ENCODE data around the gene CCNF. TPM values are rescaled to one million over a fixed set of nuclear protein-coding genes. Genes with fewer than 3 reads are reported as not detected.
"Not testable (repeated sequence)": the region's sequence is repeated elsewhere in the genome, so short reads cannot be mapped to it uniquely, and the experiment has no call there.

Gene CCNF
- total and polyA plus RNA-seq, 7 experiments from 2014 or later = 0.41 to 50.1 (median 3.4) TPM

- Mint-ChIP-seq H3K36me3 (peaks cover 0 to 1% (median 0%) of the 10 kb centered on the region in 5 donors), H3K27me3 (peaks cover 0 to 19% (median 6%) of the 10 kb centered on the region in 5 donors), H3K27ac (no peak overlapping the region), H3K9me3 (no peaks in the 10 kb centered on the region), H3K4me1 (peaks cover 13 to 41% (median 16%) of the 10 kb centered on the region in 7 donors), H3K4me3 (peak overlapping the region in 1 of 10 donors; percentile 7)
- H3K36me3 ChIP-seq (ENCODE audit: control insufficient read depth in 2 of 3, insufficient read depth in 3 of 3, low read length in 3 of 3) = no peaks in the 10 kb centered on the region
- H3K4me3 ChIP-seq (ENCODE audit: low read length) = no peak overlapping the region
- DNase-seq (no peak), ATAC-seq (no peak)
- peaks cover 4 to 5% of the 10 kb centered on the region in 2 donors for H3K27me3 ChIP-seq (ENCODE audit: control insufficient read depth in 2 of 2, insufficient read depth in 2 of 2, low read length in 2 of 2)
- CTCF ChIA-PET = no interaction called here
- H3K27ac ChIP-seq (ENCODE audit: low read depth, low read length) = no peak overlapping the region
- no peaks in the 10 kb centered on the region for H3K9me3 ChIP-seq (ENCODE audit: control insufficient read depth in 2 of 3, low read length in 3 of 3)
- POLR2A ChIA-PET = no interaction called here
- intact Hi-C loops (cut with micrococcal nuclease) = no loop called here
- H3K4me1 ChIP-seq (ENCODE audit: control insufficient read depth in 2 of 2, insufficient read depth in 2 of 2, low read length in 2 of 2) = peaks cover 7 to 12% of the 10 kb centered on the region in 2 donors
Observed at GRCh38 chr16:2477327-2477726, 48.1 kb downstream of the CCNF start.

DNA sequence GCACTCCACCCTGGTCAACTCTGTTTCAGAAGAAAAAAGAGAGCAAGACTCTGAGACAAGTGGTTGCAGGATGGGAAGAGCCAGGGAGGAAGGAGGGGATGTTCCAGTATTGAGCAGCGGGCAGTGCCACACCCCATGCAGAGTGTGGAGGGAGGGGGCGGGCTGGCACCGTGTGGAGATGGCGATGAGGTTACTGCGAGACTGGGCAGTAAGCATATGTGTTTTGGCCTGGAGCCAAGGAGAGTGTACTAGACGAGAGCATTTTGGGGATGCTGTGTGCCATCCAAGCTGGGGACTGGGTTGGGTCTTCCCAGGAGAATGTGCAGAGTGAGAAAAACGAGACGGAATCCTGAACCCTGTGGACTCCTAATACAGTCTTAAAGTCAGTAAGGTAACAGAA is 49.0 kb downstream of the CCNF start:
- ATAC-seq (no peak), DNase-seq (no peak)
- peaks cover 11 to 44% (median 16%) of the 10 kb centered on the region in 7 donors for H3K4me1 Mint-ChIP-seq
- no peaks in the 10 kb centered on the region for H3K9me3 Mint-ChIP-seq
- Histone ChIP-seq H3K27me3 (ENCODE audit: control insufficient read depth in 2 of 2, insufficient read depth in 2 of 2, low read length in 2 of 2) (no peaks in the 10 kb centered on the region), H3K4me3 (ENCODE audit: low read length) (no peak overlapping the region), H3K4me1 (ENCODE audit: control insufficient read depth in 2 of 2, insufficient read depth in 2 of 2, low read length in 2 of 2) (peaks cover 6 to 12% of the 10 kb centered on the region in 2 donors), H3K36me3 (ENCODE audit: control insufficient read depth in 2 of 3, insufficient read depth in 3 of 3, low read length in 3 of 3) (no peaks in the 10 kb centered on the region), H3K27ac (ENCODE audit: low read depth, low read length) (no peak overlapping the region), H3K9me3 (ENCODE audit: control insufficient read depth in 2 of 3, low read length in 3 of 3) (no peaks in the 10 kb centered on the region)
- intact Hi-C loops (cut with micrococcal nuclease) = no loop called here
- CTCF ChIA-PET = no interaction called here
- POLR2A ChIA-PET = interaction anchor here (0.6 kb wide), 1 partner anchor 10 kb away, joined by 3 read pairs; no protein-coding TSS in a partner anchor
- H3K27me3 Mint-ChIP-seq = peaks cover 0 to 13% (median under 1%) of the 10 kb centered on the region in 5 donors
- H3K36me3 Mint-ChIP-seq = no peaks in the 10 kb centered on the region
- H3K4me3 Mint-ChIP-seq = no peak overlapping the region
- H3K27ac Mint-ChIP-seq = no peak overlapping the region

DNA sequence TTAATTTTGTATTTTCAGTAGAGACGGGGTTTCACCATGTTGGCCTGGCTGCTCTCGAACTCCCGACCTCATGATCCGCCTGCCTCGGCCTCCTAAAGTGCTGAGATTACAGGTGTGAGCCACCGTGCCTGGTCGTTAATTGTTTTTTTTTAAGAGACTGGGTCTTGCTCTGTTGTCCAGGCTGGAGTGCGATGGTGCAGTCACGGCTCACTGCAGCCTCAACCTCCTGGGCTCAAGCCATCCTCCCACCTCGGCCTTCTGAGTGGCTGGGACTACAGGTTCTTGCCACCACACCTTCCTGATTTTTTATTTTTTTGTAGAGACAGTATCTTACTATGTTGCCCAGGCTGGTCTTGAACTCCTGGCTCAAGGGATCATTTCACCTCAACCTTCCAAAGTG is 50.7 kb downstream of the CCNF start:
- H3K27me3 ChIP-seq (ENCODE audit: control insufficient read depth in 2 of 2, insufficient read depth in 2 of 2, low read length in 2 of 2); H3K4me3 Mint-ChIP-seq; H3K36me3 Mint-ChIP-seq; H3K4me3 ChIP-seq (ENCODE audit: low read length); ATAC-seq; H3K9me3 ChIP-seq (ENCODE audit: control insufficient read depth in 2 of 3, low read length in 3 of 3); intact Hi-C loops (cut with micrococcal nuclease); H3K27ac ChIP-seq (ENCODE audit: low read depth, low read length); CTCF ChIA-PET; POLR2A ChIA-PET; DNase-seq; H3K9me3 Mint-ChIP-seq; H3K36me3 ChIP-seq (ENCODE audit: control insufficient read depth in 2 of 3, insufficient read depth in 3 of 3, low read length in 3 of 3); H3K27ac Mint-ChIP-seq: not testable (repeated sequence)
- Mint-ChIP-seq H3K27me3 (peaks cover 0 to 11% (median 0%) of the 10 kb centered on the region in 5 donors), H3K4me1 (peaks cover 9 to 45% (median 16%) of the 10 kb centered on the region in 7 donors)
- peaks cover 6 to 12% of the 10 kb centered on the region in 2 donors for H3K4me1 ChIP-seq (ENCODE audit: control insufficient read depth in 2 of 2, insufficient read depth in 2 of 2, low read length in 2 of 2)

GRCh38 chr16:2480948-2481347 is 51.7 kb downstream of the CCNF start:
- peaks cover 6 to 42% (median 15%) of the 10 kb centered on the region in 7 donors for H3K4me1 Mint-ChIP-seq
- no peaks in the 10 kb centered on the region for H3K27me3 ChIP-seq (ENCODE audit: control insufficient read depth in 2 of 2, insufficient read depth in 2 of 2, low read length in 2 of 2)
- H3K9me3 ChIP-seq (ENCODE audit: control insufficient read depth in 2 of 3, low read length in 3 of 3) = no peaks in the 10 kb centered on the region
- H3K9me3 Mint-ChIP-seq = no peaks in the 10 kb centered on the region
- CTCF ChIA-PET = no interaction called here
- DNase-seq = no peak
- H3K4me3 Mint-ChIP-seq = no peak overlapping the region
- H3K4me3 ChIP-seq (ENCODE audit: low read length) = no peak overlapping the region
- H3K27ac ChIP-seq (ENCODE audit: low read depth, low read length) = no peak overlapping the region
- intact Hi-C loops (cut with micrococcal nuclease) = no loop called here
- peaks cover 0 to 9% (median 0%) of the 10 kb centered on the region in 5 donors for H3K27me3 Mint-ChIP-seq
- H3K36me3 ChIP-seq (ENCODE audit: control insufficient read depth in 2 of 3, insufficient read depth in 3 of 3, low read length in 3 of 3) = no peaks in the 10 kb centered on the region
- no peak for ATAC-seq
- H3K36me3 Mint-ChIP-seq = no peaks in the 10 kb centered on the region
- H3K4me1 ChIP-seq (ENCODE audit: control insufficient read depth in 2 of 2, insufficient read depth in 2 of 2, low read length in 2 of 2) = peaks cover 3 to 8% of the 10 kb centered on the region in 2 donors
- POLR2A ChIA-PET = no interaction called here
- no peak overlapping the region for H3K27ac Mint-ChIP-seq

DNA sequence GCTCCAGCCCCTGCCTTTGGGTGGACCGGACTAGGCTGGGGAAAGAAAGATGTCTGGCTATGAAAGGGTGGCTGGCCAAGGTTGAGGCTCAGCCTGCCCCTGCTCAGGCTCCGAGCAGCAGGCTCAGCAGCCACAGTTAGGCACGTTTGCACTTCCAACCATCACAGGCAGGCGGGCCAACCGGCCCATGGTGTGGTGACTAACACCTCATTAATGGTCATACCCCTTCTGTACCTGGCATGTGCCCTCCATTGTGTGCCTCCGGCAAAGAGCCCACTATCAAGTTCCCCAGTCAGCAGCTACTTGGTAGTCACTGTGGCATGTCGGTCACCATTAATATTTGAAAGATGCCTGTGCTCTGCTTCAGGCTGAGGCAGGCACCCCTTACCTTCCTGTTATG is 52.4 kb downstream of the CCNF start:
- no peaks in the 10 kb centered on the region for H3K36me3 ChIP-seq (ENCODE audit: control insufficient read depth in 2 of 3, insufficient read depth in 3 of 3, low read length in 3 of 3)
- Mint-ChIP-seq H3K36me3 (no peaks in the 10 kb centered on the region), H3K9me3 (no peaks in the 10 kb centered on the region), H3K27me3 (peaks cover 0 to 3% (median 0%) of the 10 kb centered on the region in 5 donors), H3K27ac (no peak overlapping the region), H3K4me1 (peaks cover under 1 to 39% (median 9%) of the 10 kb centered on the region in 7 donors), H3K4me3 (no peak overlapping the region)
- DNase-seq = no peak
- H3K4me1 ChIP-seq (ENCODE audit: control insufficient read depth in 2 of 2, insufficient read depth in 2 of 2, low read length in 2 of 2) = peaks cover 4 to 5% of the 10 kb centered on the region in 2 donors
- POLR2A ChIA-PET = no interaction called here
- no peaks in the 10 kb centered on the region for H3K9me3 ChIP-seq (ENCODE audit: control insufficient read depth in 2 of 3, low read length in 3 of 3)
- H3K4me3 ChIP-seq (ENCODE audit: low read length) = no peak overlapping the region
- ATAC-seq = no peak
- CTCF ChIA-PET = no interaction called here
- intact Hi-C loops (cut with micrococcal nuclease) = no loop called here
- no peaks in the 10 kb centered on the region for H3K27me3 ChIP-seq (ENCODE audit: control insufficient read depth in 2 of 2, insufficient read depth in 2 of 2, low read length in 2 of 2)
- no peak overlapping the region for H3K27ac ChIP-seq (ENCODE audit: low read depth, low read length)

DNA sequence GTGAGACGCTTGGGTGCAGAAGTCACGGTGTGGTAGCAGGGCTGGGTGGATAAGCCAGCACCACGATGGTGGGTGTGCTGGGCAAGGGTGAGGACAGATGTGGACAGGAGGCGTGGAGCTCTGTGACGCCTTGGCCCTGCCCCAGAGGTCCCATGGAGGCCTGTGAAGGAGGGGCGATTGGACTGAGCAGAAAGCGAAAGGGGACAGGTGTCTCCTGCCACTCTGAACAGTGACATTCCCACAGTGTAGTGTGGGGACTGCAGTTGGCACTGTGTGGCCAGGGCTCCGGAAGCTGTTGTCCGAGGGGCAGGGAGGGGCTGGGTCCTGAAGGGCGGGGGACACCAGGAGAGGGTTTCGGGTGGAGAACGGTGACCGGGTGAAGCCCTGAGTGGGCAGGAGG is 53.0 kb downstream of the CCNF start:
- H3K9me3 Mint-ChIP-seq = no peaks in the 10 kb centered on the region
- peaks cover 0 to 3% (median 0%) of the 10 kb centered on the region in 5 donors for H3K27me3 Mint-ChIP-seq
- ATAC-seq = no peak
- no peak overlapping the region for H3K4me3 Mint-ChIP-seq
- Histone ChIP-seq H3K27me3 (ENCODE audit: control insufficient read depth in 2 of 2, insufficient read depth in 2 of 2, low read length in 2 of 2) (no peaks in the 10 kb centered on the region), H3K9me3 (ENCODE audit: control insufficient read depth in 2 of 3, low read length in 3 of 3) (no peaks in the 10 kb centered on the region), H3K4me1 (ENCODE audit: control insufficient read depth in 2 of 2, insufficient read depth in 2 of 2, low read length in 2 of 2) (peaks cover 7 to 10% of the 10 kb centered on the region in 2 donors), H3K36me3 (ENCODE audit: control insufficient read depth in 2 of 3, insufficient read depth in 3 of 3, low read length in 3 of 3) (no peaks in the 10 kb centered on the region), H3K27ac (ENCODE audit: low read depth, low read length) (no peak overlapping the region), H3K4me3 (ENCODE audit: low read length) (no peak overlapping the region)
- no peak for DNase-seq
- intact Hi-C loops (cut with micrococcal nuclease) = no loop called here
- no peak overlapping the region for H3K27ac Mint-ChIP-seq
- no peaks in the 10 kb centered on the region for H3K36me3 Mint-ChIP-seq
- ChIA-PET POLR2A (no interaction called here), CTCF (no interaction called here)
- peaks cover 7 to 40% (median 11%) of the 10 kb centered on the region in 7 donors for H3K4me1 Mint-ChIP-seq

DNA sequence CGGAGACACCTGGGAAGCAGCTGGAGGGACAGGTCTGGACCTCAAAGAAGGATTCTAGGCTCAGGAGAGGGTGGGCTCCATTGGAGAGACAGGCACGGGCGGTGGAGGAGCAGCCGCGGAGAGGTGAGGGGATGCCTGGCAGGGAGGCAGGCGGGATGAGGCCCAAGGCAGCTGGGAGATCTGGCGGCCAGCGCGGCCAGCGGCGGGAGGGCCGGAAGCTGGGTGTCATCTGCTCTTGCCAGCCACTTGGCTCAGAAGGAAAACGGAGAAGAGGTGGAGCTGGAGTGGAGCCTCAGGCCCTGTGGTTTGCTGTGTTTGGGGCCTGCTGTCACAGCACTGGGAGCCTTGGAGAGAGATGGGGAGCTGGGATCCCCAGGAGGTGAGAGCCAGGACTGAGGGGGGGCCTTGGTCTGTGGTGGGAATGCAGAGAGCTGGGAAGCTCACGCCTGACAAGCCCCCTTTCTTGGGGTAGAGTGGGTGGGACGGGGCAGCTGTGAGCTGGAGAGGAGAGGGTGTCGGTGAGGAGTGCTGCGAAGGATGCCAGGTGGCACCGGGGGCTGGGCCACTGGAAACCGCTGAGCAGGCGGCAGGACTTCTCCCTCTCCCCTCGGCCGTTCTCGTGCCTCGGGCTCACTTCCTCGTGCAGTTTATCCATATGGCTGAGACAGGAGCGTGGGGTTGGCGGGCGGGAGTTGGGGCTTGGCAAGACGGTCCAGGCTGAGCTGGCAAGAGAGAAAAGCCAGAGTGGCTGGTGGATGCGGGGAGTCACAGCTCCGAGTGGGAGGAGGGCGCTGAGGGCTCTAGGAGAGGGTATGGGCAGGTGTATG is 53.7 kb downstream of the CCNF start:
- Histone ChIP-seq H3K9me3 (ENCODE audit: control insufficient read depth in 2 of 3, low read length in 3 of 3) (no peaks in the 10 kb centered on the region), H3K4me3 (ENCODE audit: low read length) (no peak overlapping the region), H3K4me1 (ENCODE audit: control insufficient read depth in 2 of 2, insufficient read depth in 2 of 2, low read length in 2 of 2) (peaks cover 10 to 15% of the 10 kb centered on the region in 2 donors), H3K27me3 (ENCODE audit: control insufficient read depth in 2 of 2, insufficient read depth in 2 of 2, low read length in 2 of 2) (no peaks in the 10 kb centered on the region), H3K36me3 (ENCODE audit: control insufficient read depth in 2 of 3, insufficient read depth in 3 of 3, low read length in 3 of 3) (no peaks in the 10 kb centered on the region), H3K27ac (ENCODE audit: low read depth, low read length) (no peak overlapping the region)
- H3K4me1 Mint-ChIP-seq = peaks cover 11 to 38% (median 14%) of the 10 kb centered on the region in 7 donors
- H3K36me3 Mint-ChIP-seq = no peaks in the 10 kb centered on the region
- ATAC-seq (no peak), DNase-seq (peak in 1 of 9 donors; percentile 2)
- CTCF ChIA-PET = interaction anchor here (0.7 kb wide), 1 partner anchor 139 kb away, joined by 4 read pairs; no protein-coding TSS in a partner anchor
- no peaks in the 10 kb centered on the region for H3K9me3 Mint-ChIP-seq
- POLR2A ChIA-PET = no interaction called here
- no peak overlapping the region for H3K4me3 Mint-ChIP-seq
- H3K27me3 Mint-ChIP-seq = no peaks in the 10 kb centered on the region
- H3K27ac Mint-ChIP-seq = peak overlapping the region in 2 of 9 donors; percentile 29 to 80
- intact Hi-C loops (cut with micrococcal nuclease) = no loop called here

Measured in naive thymus-derived CD4-positive, alpha-beta T cell (primary cell).